Globus pallidus (tissue), 1 donor: ENCODE data around the gene AJM1.

ENCODE experiments used
- DNase-seq: peaks from one replicate; pipeline ENCODE4 v3.0.0-alpha.2; 2015; ENCODE audit warnings: low spot score

AJM1 gene

GRCh38 chr9:136845465-136846260 lies 3.4 kb downstream of the AJM1 start:
- no peak for DNase-seq

GRCh38 chr9:136846376-136847087 lies 4.3 kb downstream of the AJM1 start:
- no peak for DNase-seq

- no peak for DNase-seq
Observed at GRCh38 chr9:136847088-136847825, 5.0 kb downstream of the AJM1 start.

- no peak for DNase-seq
Observed at GRCh38 chr9:136847826-136848392, 5.6 kb downstream of the AJM1 start.

GRCh38 chr9:136848393-136849037 lies 6.2 kb downstream of the AJM1 start:
- DNase-seq = no peak

GRCh38 chr9:136849038-136849959 lies 7.0 kb downstream of the AJM1 start, which contains the start of gene PHPT1:
Gene PHPT1, plus strand, starts transcription at chr9:136849409. Its CDS starts 22 bp downstream, at chr9:136849431.
- peak; percentile 99 for DNase-seq

- DNase-seq = no peak
Observed at GRCh38 chr9:136849960-136850865, 7.9 kb downstream of the AJM1 start.

- no peak for DNase-seq
Observed at GRCh38 chr9:136850866-136851775, 8.8 kb downstream of the AJM1 start.

- DNase-seq = no peak
Observed at GRCh38 chr9:136851941-136852663, 9.8 kb downstream of the AJM1 start, which contains the start of gene MAMDC4. Gene MAMDC4, plus strand, starts transcription at chr9:136852346. Its CDS starts 71 bp downstream, at chr9:136852417.

GRCh38 chr9:136852664-136853595 lies 10.7 kb downstream of the AJM1 start:
- DNase-seq = no peak

- no peak for DNase-seq
Observed at GRCh38 chr9:136853596-136854112, 11.4 kb downstream of the AJM1 start.

GRCh38 chr9:136854113-136854841 lies 12.0 kb downstream of the AJM1 start:
- no peak for DNase-seq

- no peak for DNase-seq
Observed at GRCh38 chr9:136854842-136855460, 12.7 kb downstream of the AJM1 start.

GRCh38 chr9:136855461-136856078 lies 13.3 kb downstream of the AJM1 start:
- DNase-seq = no peak

- no peak for DNase-seq
Observed at GRCh38 chr9:136856079-136856476, 13.8 kb downstream of the AJM1 start.
